HG02852 (cell line): ENCODE measurements around the gene APOL3.
"Not testable (repeated sequence)": the region's sequence is repeated elsewhere in the genome, so short reads cannot be mapped to it uniquely, and the experiment has no call there.

Experiments
- ATAC-seq: cut with Tn5 transposase; IDR thresholded peaks from one replicate; pipeline ENCODE4 v1.9.1; 2021; ENCODE audit warnings: mild to moderate bottlenecking, moderate library complexity; ENCODE audit not compliant: unreplicated experiment

The APOL3 gene, protein sequence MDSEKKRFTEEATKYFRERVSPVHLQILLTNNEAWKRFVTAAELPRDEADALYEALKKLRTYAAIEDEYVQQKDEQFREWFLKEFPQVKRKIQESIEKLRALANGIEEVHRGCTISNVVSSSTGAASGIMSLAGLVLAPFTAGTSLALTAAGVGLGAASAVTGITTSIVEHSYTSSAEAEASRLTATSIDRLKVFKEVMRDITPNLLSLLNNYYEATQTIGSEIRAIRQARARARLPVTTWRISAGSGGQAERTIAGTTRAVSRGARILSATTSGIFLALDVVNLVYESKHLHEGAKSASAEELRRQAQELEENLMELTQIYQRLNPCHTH

DNA sequence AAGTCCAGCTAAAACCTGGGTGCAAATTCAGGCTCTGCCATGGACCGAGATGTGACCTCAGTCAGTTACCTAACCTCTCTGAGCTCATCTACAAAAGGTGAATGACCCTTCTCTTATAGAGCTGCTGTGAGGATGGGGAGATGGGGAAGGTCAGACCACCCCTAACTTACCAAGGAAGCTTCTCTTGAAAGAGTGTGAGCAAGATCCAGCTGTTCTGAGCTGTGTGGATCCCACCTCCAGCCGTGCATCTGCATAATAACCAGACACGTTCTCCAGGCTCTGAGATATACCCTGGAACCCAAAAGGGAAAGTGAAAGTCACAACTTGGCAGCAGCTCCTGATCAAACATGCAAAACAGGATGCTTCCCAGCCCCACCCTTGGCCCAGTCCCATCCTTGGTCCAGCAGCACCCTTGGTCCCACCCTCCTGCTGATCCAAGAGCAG is at the start of gene APOL3:
APOL3 (minus strand) TSS at position 257 of the 444 bp plus-strand sequence. CDS start 11,700 bp downstream, outside the sequence.
- no peak for ATAC-seq

DNA sequence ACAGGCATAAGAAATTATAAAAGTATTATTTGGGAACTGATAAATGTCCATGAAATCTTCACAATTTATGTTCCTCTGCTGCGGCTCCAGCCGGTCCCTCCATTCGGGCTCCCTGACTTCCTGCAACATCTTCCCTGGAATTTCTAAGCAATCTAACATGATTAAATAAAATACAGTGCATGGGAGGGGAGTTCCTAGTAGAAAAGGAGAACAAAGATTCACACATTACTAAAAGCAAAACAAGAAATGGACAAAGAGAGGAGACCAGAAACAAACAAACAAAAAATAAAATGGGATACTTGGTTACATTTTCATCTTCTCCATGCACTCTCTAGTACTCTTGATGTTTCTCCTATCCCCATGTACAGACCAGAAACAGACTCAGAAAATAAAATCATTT is 49.7 kb upstream of the APOL3 start:
- no peak for ATAC-seq

DNA sequence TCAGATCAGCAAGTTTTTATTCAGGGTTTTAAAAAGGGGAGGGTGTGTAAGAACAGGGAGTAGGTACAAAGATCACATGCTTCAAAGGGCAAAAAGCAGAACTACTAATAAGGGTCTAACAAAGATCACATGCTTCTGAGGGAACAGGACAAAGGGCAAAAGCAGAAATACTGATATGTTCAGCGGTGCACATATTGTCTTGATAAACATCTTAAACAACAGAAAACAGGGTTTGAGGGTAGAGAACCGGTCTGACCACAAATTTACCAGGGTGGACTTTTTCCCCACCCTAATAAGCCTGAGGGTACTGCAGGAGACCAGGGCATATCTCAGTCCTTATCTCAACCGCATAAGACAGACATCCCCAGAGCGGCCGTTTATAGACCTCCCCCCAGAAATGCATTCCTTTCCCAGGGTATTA is 48.9 kb upstream of the APOL3 start:
- ATAC-seq, result not testable (repeated sequence)

DNA sequence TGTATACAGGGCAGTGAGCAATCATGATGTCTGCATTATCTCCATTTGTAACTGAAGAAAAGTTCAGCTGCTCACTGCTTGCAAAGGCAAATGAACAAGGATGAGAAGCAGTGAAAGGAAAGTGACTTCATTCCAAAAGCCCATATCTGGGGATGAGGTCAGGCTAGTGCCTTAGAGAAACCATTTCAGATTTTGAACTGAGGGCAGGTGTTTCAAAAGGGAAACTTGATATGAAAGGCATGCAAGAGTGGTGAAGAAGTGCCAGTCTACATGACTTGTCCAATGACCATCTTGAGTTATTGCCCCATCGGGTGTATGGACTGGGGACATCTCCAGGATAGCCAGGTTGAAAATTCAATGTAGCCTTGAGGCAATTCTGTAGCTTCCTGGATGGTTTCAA is 48.4 kb upstream of the APOL3 start:
- ATAC-seq, result no peak

DNA sequence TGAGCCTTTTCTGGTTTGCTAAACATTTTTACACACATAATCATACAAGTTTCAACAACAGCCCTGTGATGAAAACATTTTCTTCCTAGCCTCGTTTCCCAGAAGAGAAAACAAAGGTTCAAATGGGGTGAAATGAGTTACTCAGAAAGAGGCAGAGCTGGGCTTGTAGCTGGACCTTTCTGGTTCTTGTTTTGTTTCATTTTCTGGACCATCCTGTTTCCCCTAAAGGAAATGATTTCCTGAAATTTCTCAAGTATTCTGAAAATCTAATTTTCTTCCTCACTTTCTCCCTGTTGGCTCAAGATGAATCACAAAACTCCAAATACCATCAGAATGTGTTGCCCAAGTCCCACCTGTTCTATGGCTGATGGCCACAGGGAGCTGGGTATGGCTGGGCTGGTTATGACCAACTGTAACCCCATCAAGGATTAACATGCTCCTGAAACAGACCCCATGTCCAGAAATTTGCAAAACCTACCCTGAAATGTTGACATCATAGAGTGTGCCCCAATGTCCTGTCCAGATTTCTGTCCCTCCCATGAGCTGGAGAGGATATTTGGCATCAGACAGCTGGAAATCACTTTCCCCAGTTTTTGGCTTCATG is 47.7 kb upstream of the APOL3 start:
- ATAC-seq, result no peak

DNA sequence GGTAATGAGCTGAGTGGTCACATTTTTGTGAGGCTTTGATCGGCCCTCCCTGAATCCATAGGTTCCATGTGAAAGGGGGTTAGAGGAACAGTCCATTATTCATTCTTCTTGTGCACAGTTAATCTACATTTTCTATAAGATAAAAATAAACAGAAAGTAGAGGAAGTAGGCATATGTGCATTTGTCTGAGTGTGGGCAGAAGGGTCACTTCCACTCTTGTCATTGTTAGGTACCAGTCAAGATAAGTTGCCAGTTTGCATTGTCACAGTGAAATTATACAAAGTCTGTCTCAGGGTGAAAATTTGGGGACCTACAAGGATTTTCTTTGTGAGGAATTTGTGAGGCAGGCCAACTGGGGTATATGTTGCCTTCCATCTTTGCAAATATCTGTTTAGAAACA is 45.7 kb upstream of the APOL3 start:
- ATAC-seq, result no peak

DNA sequence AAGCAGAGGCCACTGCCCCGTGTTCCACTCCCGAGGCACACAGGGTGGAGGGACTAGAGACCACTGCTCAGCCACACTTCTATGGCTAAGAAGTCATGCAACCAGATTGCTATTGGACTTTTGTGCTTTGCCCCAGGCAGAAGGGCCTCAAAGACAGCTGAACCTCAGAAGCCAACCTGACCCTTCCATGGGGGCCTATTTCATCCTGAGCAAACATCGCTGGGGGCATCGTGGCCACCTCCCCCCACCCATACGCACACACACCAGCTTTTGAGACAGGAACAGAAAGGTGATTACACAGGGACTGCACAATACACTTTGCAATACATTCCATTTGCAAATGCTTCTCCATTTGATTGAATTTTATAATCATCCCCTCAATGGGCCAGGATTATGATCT is 45.0 kb upstream of the APOL3 start:
- ATAC-seq, result not testable (repeated sequence)

DNA sequence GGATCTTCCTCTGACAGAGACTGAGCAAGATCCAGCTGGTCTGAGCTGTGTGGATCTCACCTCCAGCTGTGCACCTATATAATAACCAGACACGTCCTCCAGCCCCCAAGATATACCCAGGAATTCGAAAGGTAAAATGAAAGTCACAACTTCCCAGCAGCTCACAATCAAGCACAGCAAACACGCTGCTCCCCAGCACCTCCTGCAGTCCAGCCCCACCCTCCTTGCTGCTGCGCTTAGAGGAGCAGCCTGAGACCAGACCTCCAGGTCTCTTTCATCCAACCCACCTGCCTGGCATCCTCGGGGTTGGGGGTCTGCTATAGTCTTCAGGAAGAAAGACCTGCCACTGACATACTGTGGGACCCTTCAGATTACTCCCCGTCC is 44.1 kb upstream of the APOL3 start:
- no peak for ATAC-seq

DNA sequence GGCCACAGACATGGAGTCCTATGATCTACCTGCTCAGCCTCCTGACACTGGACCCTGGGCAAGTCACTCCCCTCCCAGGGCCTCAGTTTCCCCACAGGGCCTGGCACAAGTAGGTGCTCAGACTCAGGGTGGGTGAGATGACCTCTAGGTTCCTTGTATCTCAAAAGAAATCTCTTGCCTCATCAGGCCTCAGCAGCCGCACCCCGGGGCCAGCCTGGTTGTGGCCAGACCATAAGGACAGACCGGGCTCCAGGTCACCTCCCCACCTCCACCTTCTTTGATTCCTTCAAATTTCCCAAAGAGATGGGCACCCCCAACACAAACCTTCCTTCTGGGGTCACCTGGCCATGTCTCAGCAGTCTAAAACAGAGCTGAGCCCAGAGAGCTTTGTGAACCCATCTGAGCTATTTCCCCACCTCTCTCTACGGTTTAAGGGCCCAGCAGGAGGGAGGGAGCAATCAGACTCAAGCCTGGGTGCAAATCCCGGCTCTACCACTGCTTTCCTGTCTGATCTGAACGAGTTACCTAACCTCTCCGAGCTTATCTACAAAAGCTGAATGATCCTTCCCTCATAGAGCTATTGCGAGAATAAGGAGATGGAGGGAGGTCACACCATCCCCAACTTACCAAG is 43.6 kb upstream of the APOL3 start:
- ATAC-seq, result no peak

DNA sequence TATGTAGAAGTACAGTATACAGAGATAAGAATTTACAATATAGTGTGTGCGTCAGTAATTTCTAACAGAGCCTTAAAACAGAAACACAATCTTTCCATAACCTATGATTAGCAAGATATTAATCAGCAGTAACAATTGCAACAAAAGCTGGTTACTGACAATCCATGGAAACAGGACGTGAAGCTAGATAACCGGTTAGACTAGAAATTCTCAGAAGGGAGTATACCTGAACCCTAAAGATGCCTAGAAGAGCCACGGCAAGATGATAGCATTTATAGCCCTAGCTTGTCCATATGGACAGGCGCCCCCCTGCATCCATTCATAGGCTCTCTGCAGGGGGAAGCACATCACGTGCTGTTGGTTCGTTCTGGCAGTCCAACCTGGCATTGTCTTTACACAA is 42.9 kb upstream of the APOL3 start:
- ATAC-seq, result not testable (repeated sequence)

DNA sequence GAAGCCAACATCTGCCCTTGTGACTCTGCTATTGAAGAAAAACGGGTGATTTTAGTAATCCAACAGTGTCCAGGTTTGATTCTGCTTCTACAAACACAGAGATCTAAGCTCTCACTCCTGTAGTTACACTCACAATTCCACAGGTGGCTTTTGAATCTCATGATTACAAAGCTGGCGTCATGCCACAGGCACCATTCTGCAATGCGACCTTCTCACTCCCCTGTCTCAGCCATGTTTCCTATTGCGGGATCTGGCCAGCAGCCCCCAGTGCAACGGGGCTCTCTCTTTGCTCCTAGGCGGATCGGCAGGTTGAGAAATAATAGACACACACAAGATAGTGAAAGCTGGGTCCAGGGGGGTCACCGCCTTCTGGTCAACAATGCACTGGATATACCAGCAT is 42.4 kb upstream of the APOL3 start:
- ATAC-seq, result not testable (repeated sequence)

DNA sequence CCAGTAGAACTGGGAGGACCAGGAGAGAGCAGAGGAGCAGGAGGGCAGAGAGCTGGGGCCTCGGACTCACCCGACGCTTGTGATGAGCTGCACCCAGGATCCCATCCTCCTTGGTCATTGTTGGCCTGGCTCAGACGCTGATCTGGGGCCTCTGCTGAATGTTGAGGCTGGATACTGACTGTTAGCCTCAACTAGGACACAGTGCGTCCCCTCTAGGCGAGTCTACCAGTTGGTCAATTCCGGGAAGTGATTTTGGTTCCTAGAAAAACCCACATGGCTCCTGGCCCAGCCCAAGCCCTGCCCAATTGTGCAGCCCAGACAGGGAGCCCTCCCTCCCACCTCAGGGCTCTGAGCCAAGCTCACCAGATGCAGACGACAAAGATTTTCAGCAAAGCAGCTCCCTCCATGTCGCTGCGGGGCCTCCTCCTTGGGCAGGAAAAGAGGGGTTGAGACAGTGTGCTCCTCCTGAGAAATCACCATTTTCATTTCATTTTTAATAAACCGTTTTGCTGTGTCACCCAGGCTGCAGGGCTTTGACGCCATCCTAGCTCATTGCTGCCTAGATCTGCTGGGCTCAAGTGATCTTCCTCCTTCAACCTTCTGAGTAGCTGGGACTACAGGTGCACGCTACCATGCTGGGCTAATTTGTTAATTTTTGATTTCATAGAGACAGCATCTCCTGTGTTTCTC is 41.2 kb upstream of the APOL3 start, which contains the start of gene APOL4:
APOL4 (minus strand) TSS at position 180 of the 690 bp plus-strand sequence; CDS start at position 105, 75 bp downstream.
- no peak for ATAC-seq

DNA sequence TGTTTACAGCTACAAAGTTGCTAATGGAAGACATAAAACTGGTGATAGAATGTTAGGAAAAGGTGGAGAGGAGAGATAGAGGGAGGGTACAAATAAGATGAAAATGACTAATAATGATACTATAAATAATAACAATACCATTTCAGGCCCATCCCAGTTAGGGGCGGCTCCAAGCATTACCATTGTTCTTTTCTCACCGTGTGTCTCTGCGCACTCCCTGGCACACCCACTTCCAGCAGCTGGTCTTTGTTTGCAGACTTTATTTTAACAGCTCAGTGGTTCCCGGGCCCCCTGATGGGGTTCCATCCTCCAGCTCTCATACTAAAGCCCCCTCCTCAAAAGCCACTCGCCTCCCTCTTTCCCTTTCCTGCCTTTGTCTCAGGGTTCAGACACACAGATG is 40.5 kb upstream of the APOL3 start:
- not testable (repeated sequence) for ATAC-seq

DNA sequence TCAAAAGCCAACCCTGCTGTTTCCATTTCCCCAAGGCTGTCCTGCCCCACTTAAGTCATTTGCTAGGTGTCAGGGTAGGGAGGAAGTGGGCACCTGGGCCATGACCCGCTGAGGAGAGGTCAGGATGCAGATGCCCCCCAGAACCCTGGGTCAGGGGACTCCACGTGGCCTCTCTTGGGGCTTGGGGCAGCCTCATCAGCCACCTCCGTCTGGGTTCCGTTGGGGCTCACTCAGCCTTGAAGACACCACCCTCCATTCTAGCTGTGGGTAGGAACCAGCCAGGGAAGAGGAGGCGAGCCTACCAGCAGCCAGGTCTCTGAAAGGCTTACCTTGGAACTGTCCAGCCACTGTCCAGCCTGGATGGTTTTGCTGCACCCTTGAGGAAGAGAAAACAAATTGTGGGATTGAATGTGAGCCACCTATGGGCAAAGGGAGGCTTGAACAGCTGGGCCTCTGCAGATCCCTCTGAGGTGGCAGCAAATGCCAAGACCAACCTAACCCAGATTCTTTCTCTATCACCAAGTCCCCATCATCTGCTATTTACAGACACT is 38.5 kb upstream of the APOL3 start:
- no peak for ATAC-seq

DNA sequence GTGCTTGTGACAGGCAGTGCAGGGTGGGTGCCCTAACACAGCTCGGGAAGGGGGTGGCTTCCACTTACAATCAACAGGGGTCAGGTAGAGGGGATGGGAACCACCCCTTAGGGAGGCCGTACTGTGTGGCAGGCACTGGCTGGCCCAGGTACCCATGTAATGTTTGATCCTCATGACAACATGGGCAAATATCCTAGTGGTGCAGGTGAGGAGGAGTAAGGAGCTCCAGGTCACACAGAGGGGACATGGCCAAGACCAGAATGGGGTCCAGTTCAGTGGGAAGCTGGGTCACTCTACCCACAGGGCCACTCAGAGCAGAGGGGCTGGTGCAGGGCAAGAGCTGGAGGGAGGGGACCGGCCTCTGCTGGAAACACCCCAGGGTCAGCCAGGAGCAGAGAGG is 38.0 kb upstream of the APOL3 start:
- no peak for ATAC-seq

DNA sequence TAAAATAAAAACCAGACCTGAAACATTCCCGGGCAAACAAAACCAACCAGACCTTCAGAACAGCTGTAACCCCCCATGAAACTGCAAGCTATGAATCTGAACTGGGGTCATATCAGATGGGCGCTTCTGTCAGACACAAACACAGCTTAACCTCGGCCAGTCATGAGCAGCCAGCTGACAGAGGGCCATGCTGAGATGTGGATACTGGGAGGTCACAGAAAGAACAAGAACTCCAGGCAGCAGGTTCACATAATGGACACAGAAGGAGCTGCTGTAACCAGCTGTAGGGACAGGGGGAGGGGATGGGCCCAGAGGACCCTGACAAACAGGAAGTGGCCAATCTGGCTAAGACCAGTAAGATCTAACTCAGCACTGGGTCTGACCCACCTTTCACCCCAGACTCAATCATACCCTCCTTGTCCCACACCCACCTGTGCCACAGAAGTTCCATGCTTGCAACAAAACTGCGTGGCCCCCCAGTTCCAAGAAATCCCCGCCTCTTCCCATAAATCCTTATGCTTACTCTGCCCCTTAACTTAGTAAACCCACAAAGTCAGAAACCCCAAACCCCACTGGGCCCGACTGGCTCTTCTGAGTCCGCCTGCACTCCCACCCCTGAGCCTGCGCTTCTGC is 37.1 kb upstream of the APOL3 start:
- ATAC-seq, result no peak

DNA sequence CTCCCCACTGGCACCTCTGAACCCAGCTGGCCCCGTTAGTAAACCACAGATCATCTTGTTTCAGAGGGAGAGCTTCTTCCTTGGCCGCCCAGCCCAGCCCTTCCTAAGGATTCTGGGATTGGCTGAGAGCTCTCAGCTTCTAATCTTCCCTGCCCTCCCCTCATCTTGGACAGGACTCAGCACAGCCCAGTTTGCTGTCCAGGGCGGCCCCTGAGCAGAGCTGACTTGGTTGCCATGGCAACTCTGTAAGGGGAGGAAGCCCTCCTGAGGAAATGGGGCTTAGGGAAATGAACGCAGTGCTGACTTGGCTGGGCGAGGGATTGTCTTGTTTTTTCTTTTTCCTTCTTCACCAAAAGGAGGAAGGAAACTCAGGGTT is 36.5 kb upstream of the APOL3 start:
- ATAC-seq, result no peak

DNA sequence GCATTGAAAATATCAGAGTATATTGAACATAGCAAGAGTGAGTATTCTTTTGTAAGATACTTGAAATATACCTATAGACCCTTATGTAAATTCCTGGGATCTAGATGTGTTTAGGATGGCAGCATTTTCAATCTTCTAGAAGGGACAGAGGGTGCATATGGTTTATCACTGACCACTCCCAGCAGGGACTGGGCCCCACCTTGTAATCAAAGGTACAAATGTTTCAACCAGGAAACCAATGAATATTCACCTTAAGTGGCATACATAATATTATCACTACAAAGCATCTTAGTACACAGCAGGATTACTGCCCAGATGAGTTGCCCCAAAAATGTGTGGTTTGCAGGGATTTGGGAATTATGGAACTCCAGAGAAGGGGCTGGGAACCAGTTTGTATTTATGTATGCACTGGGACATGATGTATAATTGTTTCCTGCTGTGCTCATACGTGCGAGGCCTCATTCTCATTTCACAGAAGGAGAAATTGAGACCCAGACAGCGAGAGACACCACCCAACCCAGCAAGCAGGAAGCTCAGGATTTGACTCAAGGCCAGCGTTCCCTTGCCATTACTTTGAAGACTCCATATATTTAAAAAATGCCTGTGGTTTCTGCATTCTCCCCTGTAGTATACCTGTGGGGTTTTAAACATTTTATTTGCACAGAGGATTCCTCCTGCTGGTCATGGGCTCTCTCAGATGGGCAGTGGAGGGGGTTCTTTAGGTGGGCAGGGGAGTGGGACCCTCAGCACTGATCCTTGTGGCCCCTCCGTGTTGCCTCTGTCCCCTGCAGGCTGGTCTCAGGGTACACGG is 35.9 kb upstream of the APOL3 start:
- ATAC-seq, result no peak

DNA sequence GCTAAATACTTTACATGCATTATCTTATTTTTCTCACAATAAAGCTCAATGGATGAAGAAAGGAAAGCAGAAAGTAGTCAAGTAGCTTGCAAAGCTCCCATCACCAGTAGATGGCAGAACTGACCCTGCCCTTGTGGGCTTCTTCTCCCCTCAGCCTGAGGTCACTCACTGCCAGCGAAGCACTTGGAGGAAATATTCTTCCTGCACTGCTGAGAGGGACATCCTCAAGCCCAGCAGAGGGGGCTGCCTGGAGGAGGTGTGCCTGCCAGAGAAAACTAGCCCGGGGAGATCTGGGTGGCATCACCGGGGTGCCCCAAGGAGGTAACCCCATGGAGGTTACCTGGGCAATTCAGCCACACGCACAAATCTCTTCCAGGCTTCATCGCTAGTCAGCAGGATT is 34.4 kb upstream of the APOL3 start:
- ATAC-seq, result no peak

DNA sequence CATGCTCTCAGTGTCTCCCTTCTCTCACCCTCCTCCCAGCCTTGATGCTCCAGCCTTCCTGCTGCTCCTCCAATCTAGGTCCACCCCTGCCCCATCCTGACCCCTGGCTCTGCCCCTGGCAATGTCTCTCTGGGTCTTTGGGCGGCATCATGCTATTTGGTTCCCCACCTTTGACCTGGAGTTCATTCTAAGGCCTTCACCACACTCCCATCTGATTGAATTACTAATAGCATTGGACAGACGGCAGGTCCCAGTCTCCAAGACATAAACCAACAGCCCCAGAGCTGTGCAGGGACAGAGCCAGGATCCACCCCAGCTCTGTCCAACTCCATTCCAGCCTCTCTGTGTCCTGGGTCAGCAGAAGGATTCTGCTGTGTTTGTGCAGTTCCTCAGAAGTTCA is 33.8 kb upstream of the APOL3 start:
- ATAC-seq, result no peak
